Vagina (tissue), 2 donors: ENCODE data around the gene KRT73.

ENCODE experiments used
- POLR2A ChIP-seq, 2 donors: fragments of 450-650 bp; IDR thresholded peaks; one replicate each; pipeline ENCODE4 v1.6.1; 2017; ENCODE audit warnings: antibody characterized with exemption in 2 of 2, mild to moderate bottlenecking in 2 of 2, moderate library complexity in 2 of 2
- TF ChIP-seq, protein P1 (sequence below), 3 experiments: fragments of 450-650 bp in 2 of 3; fragments of 200-600 bp in 1 of 3; sonication (generic) in 1 of 3; IDR thresholded peaks; one replicate each; pipeline ENCODE4 v1.5.1; 2017 to 2019; ENCODE audit warnings: antibody characterized with exemption in 3 of 3, mild to moderate bottlenecking in 2 of 3, moderate library complexity in 2 of 3

DNA sequence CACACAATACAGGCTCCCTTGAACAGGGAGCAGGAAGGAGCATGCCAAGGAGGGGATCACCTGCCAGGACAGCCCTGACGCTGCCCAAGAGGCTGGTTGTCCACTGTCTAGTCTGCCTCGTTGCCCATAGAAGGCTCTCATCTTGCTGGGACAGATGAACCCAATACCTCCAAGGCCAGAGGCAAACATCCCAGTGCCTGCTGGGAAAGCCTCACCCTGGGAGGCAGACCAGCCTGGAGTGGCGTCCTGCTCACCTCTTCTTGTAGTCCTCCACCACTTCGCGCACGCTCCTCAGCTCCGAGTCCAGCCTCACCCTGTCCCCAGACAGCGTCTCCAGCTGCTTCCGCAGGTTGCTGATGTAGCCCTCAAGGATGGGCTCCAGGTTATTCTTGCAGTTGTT is 2.4 kb downstream of the KRT73 start:
- TF ChIP-seq POLR2A (IDR thresholded peaks at IDR 0.05), result no peak
- TF ChIP-seq, protein P1, sequence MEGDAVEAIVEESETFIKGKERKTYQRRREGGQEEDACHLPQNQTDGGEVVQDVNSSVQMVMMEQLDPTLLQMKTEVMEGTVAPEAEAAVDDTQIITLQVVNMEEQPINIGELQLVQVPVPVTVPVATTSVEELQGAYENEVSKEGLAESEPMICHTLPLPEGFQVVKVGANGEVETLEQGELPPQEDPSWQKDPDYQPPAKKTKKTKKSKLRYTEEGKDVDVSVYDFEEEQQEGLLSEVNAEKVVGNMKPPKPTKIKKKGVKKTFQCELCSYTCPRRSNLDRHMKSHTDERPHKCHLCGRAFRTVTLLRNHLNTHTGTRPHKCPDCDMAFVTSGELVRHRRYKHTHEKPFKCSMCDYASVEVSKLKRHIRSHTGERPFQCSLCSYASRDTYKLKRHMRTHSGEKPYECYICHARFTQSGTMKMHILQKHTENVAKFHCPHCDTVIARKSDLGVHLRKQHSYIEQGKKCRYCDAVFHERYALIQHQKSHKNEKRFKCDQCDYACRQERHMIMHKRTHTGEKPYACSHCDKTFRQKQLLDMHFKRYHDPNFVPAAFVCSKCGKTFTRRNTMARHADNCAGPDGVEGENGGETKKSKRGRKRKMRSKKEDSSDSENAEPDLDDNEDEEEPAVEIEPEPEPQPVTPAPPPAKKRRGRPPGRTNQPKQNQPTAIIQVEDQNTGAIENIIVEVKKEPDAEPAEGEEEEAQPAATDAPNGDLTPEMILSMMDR (IDR thresholded peaks at IDR 0.05), result no peak
